Gastroesophageal sphincter (tissue), 4 donors: ENCODE results near the gene CYP1A1. TPM values are rescaled to one million over a fixed set of nuclear protein-coding genes. Genes with fewer than 3 reads are reported as not detected.
A peak's percentile ranks its signal among the peaks of the same experiment; 100 is the strongest.

Experiments
- ATAC-seq: fragments of 150-250 bp; one replicate; pipeline ENCODE4 v1.9.1; 2016; ENCODE audit warnings: mild to moderate bottlenecking, moderate library complexity
- H3K27ac ChIP-seq, 4 donors: fragments of 200-600 bp; sonication (generic) in 3 of 4; 1 replicate in 3 of 4; 2 replicates in 1 of 4; pipeline ENCODE4 v1.5.1; 2016 to 2019
- H3K27me3 ChIP-seq: fragments of 200-600 bp; sonication (generic); one replicate; pipeline ENCODE4 v1.5.1; 2019
- H3K36me3 ChIP-seq, 2 donors: fragments of 200-600 bp; sonication (generic); one replicate each; pipeline ENCODE4 v1.5.1; 2019; ENCODE audit warnings: control low read depth in 1 of 2
- H3K4me1 ChIP-seq, 3 donors: fragments of 200-600 bp; sonication (generic); 1 replicate in 2 of 3; 2 replicates in 1 of 3; pipeline ENCODE4 v1.5.1; 2016 to 2019; ENCODE audit warnings: control low read depth in 2 of 3
- H3K4me3 ChIP-seq, 2 donors: fragments of 200-600 bp; sonication (generic); one replicate each; pipeline ENCODE4 v1.5.1; 2019; ENCODE audit warnings: mild to moderate bottlenecking in 1 of 2, moderate library complexity in 1 of 2
- H3K9me3 ChIP-seq, 3 donors: fragments of 200-600 bp; sonication (generic); one replicate each; pipeline ENCODE4 v1.5.1; 2017 to 2019; ENCODE audit warnings: control low read depth in 2 of 3
- CTCF ChIP-seq, 4 experiments: fragments of 200-600 bp in 2 of 4; fragments of 450-650 bp in 2 of 4; sonication (generic) in 1 of 4; IDR thresholded peaks; one replicate each; pipeline ENCODE4 v1.5.1; 2017 to 2019; ENCODE audit warnings: antibody characterized with exemption in 4 of 4, mild to moderate bottlenecking in 2 of 4, moderate library complexity in 2 of 4
- EP300 ChIP-seq: sonication (generic); formaldehyde crosslinking; IDR thresholded peaks from one replicate; pipeline ENCODE4 v1.6.1; 2017; ENCODE audit warnings: antibody characterized with exemption, mild to moderate bottlenecking
- POLR2A ChIP-seq, 2 donors: fragments of 450-650 bp; IDR thresholded peaks; one replicate each; pipeline ENCODE4 v1.6.1; 2017; ENCODE audit warnings: antibody characterized with exemption in 2 of 2, mild to moderate bottlenecking in 2 of 2, moderate library complexity in 1 of 2
- POLR2AphosphoS5 ChIP-seq: sonication (generic); formaldehyde crosslinking; IDR thresholded peaks from one replicate; pipeline ENCODE4 v1.6.1; 2017; ENCODE audit warnings: antibody characterized with exemption
- WGBS, 2 donors: methylation state at CpG; one replicate each; pipeline ENCODE4 v1.1.5; 2018; ENCODE audit warnings: low coverage in 1 of 2; 5-methylcytosine and 5-hydroxymethylcytosine counted together
- total RNA-seq, 4 donors: library from RNA; depleted of rRNA; stranded (reverse); fragments of >200 nt; gene quantifications; one replicate each; pipeline ENCODE4 v1.1.0, GENCODE V29; 2016

The CYP1A1 gene
- total RNA-seq, 4 donors from 2014 or later = 0.47 to 2.2 TPM; not detected in 2

GRCh38 chr15:74769463-74770025 is 44.2 kb upstream of the CYP1A1 start:
- Histone ChIP-seq H3K9me3 (no peaks in the 10 kb centered on the region), H3K4me1 (peaks cover 0 to 16% (median 4%) of the 10 kb centered on the region in 3 donors), H3K27me3 (peaks cover 30% of the 10 kb centered on the region), H3K4me3 (no peak overlapping the region), H3K36me3 (no peaks in the 10 kb centered on the region), H3K27ac (no peak overlapping the region)
- ATAC-seq = no peak
- 54 to 61% methylated on average over 5 to 7 of the region's 7 CpGs for WGBS, 2 donors
- no peak for TF ChIP-seq CTCF (IDR thresholded peaks at IDR 0.05)
- TF ChIP-seq POLR2A (IDR thresholded peaks at IDR 0.05) = no peak
- TF ChIP-seq POLR2AphosphoS5 = no peak
- no peak for TF ChIP-seq EP300

- peak overlapping the region in 1 of 2 donors; percentile 1 for H3K4me3 ChIP-seq
Measured at GRCh38 chr15:74768771-74769342, 43.5 kb upstream of the CYP1A1 start.

GRCh38 chr15:74768099-74768770 is 42.9 kb upstream of the CYP1A1 start:
- Histone ChIP-seq H3K4me1 (peaks cover 0 to 16% (median 4%) of the 10 kb centered on the region in 3 donors), H3K9me3 (no peaks in the 10 kb centered on the region), H3K27ac (no peak overlapping the region), H3K4me3 (peak overlapping the region in 1 of 2 donors; percentile 1), H3K27me3 (peaks cover 40% of the 10 kb centered on the region), H3K36me3 (no peaks in the 10 kb centered on the region)
- TF ChIP-seq EP300 = no peak
- no peak for TF ChIP-seq CTCF (IDR thresholded peaks at IDR 0.05)
- no peak for TF ChIP-seq POLR2AphosphoS5
- TF ChIP-seq POLR2A (IDR thresholded peaks at IDR 0.05) = no peak
- ATAC-seq = no peak
- WGBS, 2 donors = 0 to 13% methylated on average over 8 to 11 of the region's 15 CpGs

More at GRCh38 chr15:74768771-74769342, 43.5 kb upstream of the CYP1A1 start:
- ATAC-seq = no peak
- H3K36me3 ChIP-seq = no peaks in the 10 kb centered on the region
- peaks cover 34% of the 10 kb centered on the region for H3K27me3 ChIP-seq
- TF ChIP-seq EP300 (no peak), POLR2AphosphoS5 (no peak), POLR2A (IDR thresholded peaks at IDR 0.05) (no peak), CTCF (IDR thresholded peaks at IDR 0.05) (peak in 3 of 4 experiments; percentile 81 to 84 (median 82))
- no peak overlapping the region for H3K27ac ChIP-seq
- no peaks in the 10 kb centered on the region for H3K9me3 ChIP-seq
- 0% methylated on average over 5 to 7 of the region's 9 CpGs for WGBS, 2 donors
- H3K4me1 ChIP-seq = peaks cover 0 to 16% (median 4%) of the 10 kb centered on the region in 3 donors

GRCh38 chr15:74767167-74768098 is 42.1 kb upstream of the CYP1A1 start:
- 60 to 76% methylated on average over 2 to 6 of the region's 14 CpGs for WGBS, 2 donors
- no peaks in the 10 kb centered on the region for H3K36me3 ChIP-seq
- TF ChIP-seq EP300 = no peak
- no peak for TF ChIP-seq POLR2AphosphoS5
- no peak for TF ChIP-seq POLR2A (IDR thresholded peaks at IDR 0.05)
- no peak for TF ChIP-seq CTCF (IDR thresholded peaks at IDR 0.05)
- H3K4me1 ChIP-seq = peaks cover 0 to 16% (median 4%) of the 10 kb centered on the region in 3 donors
- no peak overlapping the region for H3K4me3 ChIP-seq
- H3K9me3 ChIP-seq = no peaks in the 10 kb centered on the region
- no peak for ATAC-seq
- H3K27ac ChIP-seq = no peak overlapping the region
- peaks cover 48% of the 10 kb centered on the region for H3K27me3 ChIP-seq
